ENCODE results near the gene PARP4.
"Not testable (repeated sequence)": the region's sequence is repeated elsewhere in the genome, so short reads cannot be mapped to it uniquely, and the experiment has no call there.

The PARP4 gene

GRCh38 chr13:24512197-24512907, at the start of gene PARP4:
PARP4 (minus strand) TSS chr13:24512778; CDS start chr13:24503776, 9,002 bp downstream.
- peaks cover 19% of the 10 kb centered on the region for H3K36me3 ChIP-seq (ENCODE audit: insufficient read depth, low read length)
- no peaks in the 10 kb centered on the region for H4K20me1 ChIP-seq (ENCODE audit: insufficient read depth, low read length)
- H3K4me3 ChIP-seq (ENCODE audit: low read depth, low read length, poor library complexity, severe bottlenecking), result peak within 1 kb of the TSS; percentile 95
- peak within 1 kb of the TSS; percentile 69 for H3K27ac ChIP-seq (ENCODE audit: low read depth, low read length, poor library complexity, severe bottlenecking)
- H2AFZ ChIP-seq (ENCODE audit: low read length), result peak within 1 kb of the TSS; percentile 91
- H3K79me2 ChIP-seq (ENCODE audit: insufficient read depth, low read length), result peaks cover 46% of the 10 kb centered on the region
- H3K9me3 ChIP-seq (ENCODE audit: low read length), result no peaks in the 10 kb centered on the region
- H3K27me3 ChIP-seq (ENCODE audit: insufficient read depth, low read length), result no peaks in the 10 kb centered on the region
- H3F3A ChIP-seq (ENCODE audit: insufficient read depth, low read length), result no peaks in the 10 kb centered on the region
- peak within 1 kb of the TSS; percentile 93 for H3K4me2 ChIP-seq (ENCODE audit: low read length)
- peak within 1 kb of the TSS; percentile 92 for H3K9ac ChIP-seq (ENCODE audit: low read length)
- H3K9me2 ChIP-seq (ENCODE audit: low read depth, low read length), result no peaks in the 10 kb centered on the region
- H3K4me1 ChIP-seq (ENCODE audit: insufficient read depth, low read length, severe bottlenecking), result peaks cover 20% of the 10 kb centered on the region
- TF ChIP-seq EZH2 (IDR thresholded peaks at IDR 0.05; ENCODE audit: borderline replicate concordance, low read length) (no peak), CTCF (IDR thresholded peaks at IDR 0.05; ENCODE audit: low read length) (no peak)

DNA sequence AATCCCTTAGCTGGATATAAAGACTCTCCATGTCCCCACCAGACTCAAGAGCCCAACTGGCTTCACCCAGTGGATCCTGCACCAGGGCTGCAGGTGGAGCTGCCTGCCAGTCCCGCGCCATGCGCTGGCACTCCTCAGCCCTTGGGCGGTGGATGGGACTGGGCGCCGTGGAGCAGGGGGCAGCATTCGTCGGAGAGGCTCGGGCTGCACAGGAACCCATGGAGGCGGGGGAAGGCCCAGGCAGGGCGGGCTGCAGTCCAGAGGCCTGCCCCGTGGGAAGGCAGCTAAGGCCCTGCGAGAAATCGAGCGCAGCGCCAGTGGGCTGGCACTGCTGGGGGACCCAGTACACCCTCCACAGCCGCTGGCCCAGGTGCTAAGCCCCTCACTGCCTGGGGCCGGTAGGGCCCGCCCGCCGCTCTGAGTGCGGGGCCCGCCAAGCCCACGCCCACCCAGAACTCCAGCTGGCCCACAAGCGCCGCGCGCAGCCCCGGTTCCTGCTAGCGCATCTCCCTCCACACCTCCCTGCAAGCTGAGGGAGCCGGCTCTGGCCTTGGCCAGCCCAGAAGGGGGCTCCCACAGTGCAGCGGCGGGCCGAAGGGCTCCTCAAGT, 48.1 kb upstream of the PARP4 start:
- H3K9me2 ChIP-seq (ENCODE audit: low read depth, low read length); H3K4me2 ChIP-seq (ENCODE audit: low read length); H2AFZ ChIP-seq (ENCODE audit: low read length); H3K9me3 ChIP-seq (ENCODE audit: low read length); H3K36me3 ChIP-seq (ENCODE audit: insufficient read depth, low read length); H3K27me3 ChIP-seq (ENCODE audit: insufficient read depth, low read length); H3K4me3 ChIP-seq (ENCODE audit: low read depth, low read length, poor library complexity, severe bottlenecking); H3K9ac ChIP-seq (ENCODE audit: low read length); H4K20me1 ChIP-seq (ENCODE audit: insufficient read depth, low read length); H3K27ac ChIP-seq (ENCODE audit: low read depth, low read length, poor library complexity, severe bottlenecking); H3K79me2 ChIP-seq (ENCODE audit: insufficient read depth, low read length); H3F3A ChIP-seq (ENCODE audit: insufficient read depth, low read length); H3K4me1 ChIP-seq (ENCODE audit: insufficient read depth, low read length, severe bottlenecking): not testable (repeated sequence)

DNA sequence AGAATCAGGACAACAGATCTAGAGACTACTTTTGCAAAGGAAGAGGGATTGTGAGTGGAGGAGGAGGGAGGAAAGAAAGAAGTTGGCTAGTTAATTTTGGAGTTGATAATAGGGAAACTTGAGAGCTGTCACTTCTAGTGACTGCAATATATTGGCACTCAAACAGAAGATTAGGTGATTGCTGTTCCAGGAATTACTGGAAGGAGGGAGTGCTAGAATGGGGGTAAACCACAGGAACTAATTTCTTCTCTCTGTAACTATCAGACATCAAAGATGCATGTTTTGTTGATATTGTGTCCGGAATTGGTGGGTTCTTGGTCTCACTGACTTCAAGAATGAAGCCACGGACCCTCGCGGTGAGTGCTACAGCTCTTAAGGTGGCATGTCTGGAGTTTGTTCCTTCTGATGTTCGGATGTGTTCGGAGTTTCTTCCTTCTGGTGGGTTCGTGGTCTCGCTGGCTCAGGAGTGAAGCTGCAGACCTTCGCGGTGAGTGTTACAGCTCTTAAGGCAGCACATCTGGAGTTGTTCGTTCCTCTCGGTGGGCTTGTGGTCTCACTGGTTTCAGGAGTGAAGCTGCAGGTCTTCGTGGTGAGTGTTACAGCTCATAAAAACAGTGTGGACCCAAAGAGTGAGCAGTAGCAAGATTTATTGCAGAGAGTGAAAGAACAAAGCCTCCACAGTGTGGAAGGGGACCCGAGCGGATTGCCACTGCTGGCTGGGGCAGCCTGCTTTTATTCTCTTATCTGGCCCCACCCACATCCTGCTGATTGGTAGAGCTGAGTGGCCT, 47.0 kb upstream of the PARP4 start:
- not testable (repeated sequence) for H3K27me3 ChIP-seq (ENCODE audit: insufficient read depth, low read length); H3K79me2 ChIP-seq (ENCODE audit: insufficient read depth, low read length); H4K20me1 ChIP-seq (ENCODE audit: insufficient read depth, low read length); H3K9me3 ChIP-seq (ENCODE audit: low read length); H3F3A ChIP-seq (ENCODE audit: insufficient read depth, low read length); H3K9ac ChIP-seq (ENCODE audit: low read length); H2AFZ ChIP-seq (ENCODE audit: low read length); H3K4me1 ChIP-seq (ENCODE audit: insufficient read depth, low read length, severe bottlenecking); H3K4me3 ChIP-seq (ENCODE audit: low read depth, low read length, poor library complexity, severe bottlenecking); H3K9me2 ChIP-seq (ENCODE audit: low read depth, low read length); H3K4me2 ChIP-seq (ENCODE audit: low read length); H3K36me3 ChIP-seq (ENCODE audit: insufficient read depth, low read length); H3K27ac ChIP-seq (ENCODE audit: low read depth, low read length, poor library complexity, severe bottlenecking)

- H2AFZ ChIP-seq (ENCODE audit: low read length), result no peak overlapping the region
- H3K4me2 ChIP-seq (ENCODE audit: low read length), result no peak overlapping the region
- H4K20me1 ChIP-seq (ENCODE audit: insufficient read depth, low read length), result no peaks in the 10 kb centered on the region
- H3K79me2 ChIP-seq (ENCODE audit: insufficient read depth, low read length), result no peaks in the 10 kb centered on the region
- H3K36me3 ChIP-seq (ENCODE audit: insufficient read depth, low read length), result no peaks in the 10 kb centered on the region
- H3K27me3 ChIP-seq (ENCODE audit: insufficient read depth, low read length), result no peaks in the 10 kb centered on the region
- no peak overlapping the region for H3K9ac ChIP-seq (ENCODE audit: low read length)
- no peak overlapping the region for H3K27ac ChIP-seq (ENCODE audit: low read depth, low read length, poor library complexity, severe bottlenecking)
- no peak overlapping the region for H3K4me3 ChIP-seq (ENCODE audit: low read depth, low read length, poor library complexity, severe bottlenecking)
- no peaks in the 10 kb centered on the region for H3K9me2 ChIP-seq (ENCODE audit: low read depth, low read length)
- H3K9me3 ChIP-seq (ENCODE audit: low read length), result no peaks in the 10 kb centered on the region
- no peaks in the 10 kb centered on the region for H3K4me1 ChIP-seq (ENCODE audit: insufficient read depth, low read length, severe bottlenecking)
- no peak for TF ChIP-seq CTCF (IDR thresholded peaks at IDR 0.05; ENCODE audit: low read length)
- TF ChIP-seq EZH2 (IDR thresholded peaks at IDR 0.05; ENCODE audit: borderline replicate concordance, low read length), result no peak
- no peaks in the 10 kb centered on the region for H3F3A ChIP-seq (ENCODE audit: insufficient read depth, low read length)
Measured at GRCh38 chr13:24557081-24557480, 44.5 kb upstream of the PARP4 start.

DNA sequence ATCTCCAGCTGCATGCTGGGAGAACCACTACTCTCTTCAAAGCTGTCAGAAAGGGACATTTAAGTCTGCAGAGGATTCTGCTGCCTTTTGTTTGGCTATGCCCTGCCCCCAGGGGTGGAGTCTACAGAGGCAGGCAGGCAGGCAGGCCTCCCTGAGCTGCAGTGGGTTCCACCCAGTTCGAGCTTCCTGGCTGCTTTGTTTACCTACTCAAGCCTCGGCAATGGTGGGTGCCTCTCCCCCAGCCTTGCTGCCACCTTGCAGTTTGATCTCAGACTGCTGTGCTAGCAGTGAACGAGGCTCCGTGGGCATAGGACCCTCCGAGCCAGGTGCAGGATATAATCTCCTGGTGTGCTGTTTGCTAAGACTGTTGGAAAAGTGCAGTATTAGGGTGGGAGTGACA, 41.3 kb upstream of the PARP4 start:
- not testable (repeated sequence) for H3K9me2 ChIP-seq (ENCODE audit: low read depth, low read length); H3K27me3 ChIP-seq (ENCODE audit: insufficient read depth, low read length); H3K27ac ChIP-seq (ENCODE audit: low read depth, low read length, poor library complexity, severe bottlenecking); H4K20me1 ChIP-seq (ENCODE audit: insufficient read depth, low read length); H2AFZ ChIP-seq (ENCODE audit: low read length); H3K4me3 ChIP-seq (ENCODE audit: low read depth, low read length, poor library complexity, severe bottlenecking); H3F3A ChIP-seq (ENCODE audit: insufficient read depth, low read length); H3K9ac ChIP-seq (ENCODE audit: low read length); H3K4me2 ChIP-seq (ENCODE audit: low read length); H3K79me2 ChIP-seq (ENCODE audit: insufficient read depth, low read length); H3K4me1 ChIP-seq (ENCODE audit: insufficient read depth, low read length, severe bottlenecking); H3K36me3 ChIP-seq (ENCODE audit: insufficient read depth, low read length); H3K9me3 ChIP-seq (ENCODE audit: low read length)

Measured in OCI-LY1 (cell line).